ENCODE measurements around the gene CLIC1. TPM values are rescaled to one million over a fixed set of nuclear protein-coding genes. Genes with fewer than 3 reads are reported as not detected.

CLIC1 gene
- total RNA-seq, 2 experiments from 2014 or later, result 314 to 413 TPM

GRCh38 chr6:31721351-31722020, 14.8 kb downstream of the CLIC1 start, which contains the start of gene LY6G6C:
Gene LY6G6C (minus strand): TSS chr6:31721746. CDS start chr6:31721679, 67 bp downstream.
- BruUV-seq (replicated peaks), result no TSS peak
- Histone ChIP-seq H3K9me2 (ENCODE audit: insufficient read depth, low read length) (no peaks in the 10 kb centered on the region), H3K4me3 (ENCODE audit: low read depth, low read length, poor library complexity, severe bottlenecking) (no peak within 1 kb of the TSS), H2AFZ (ENCODE audit: low read length) (no peak within 1 kb of the TSS), H3K36me3 (ENCODE audit: insufficient read depth, low read length) (peaks cover 7% of the 10 kb centered on the region; the same call in 1 of the 2 replicates), H3K27ac (ENCODE audit: low read depth, low read length, poor library complexity, severe bottlenecking) (no peak within 1 kb of the TSS), H4K20me1 (ENCODE audit: insufficient read depth, low read length) (no peaks in the 10 kb centered on the region), H3K4me1 (ENCODE audit: insufficient read depth, low read length, poor library complexity, severe bottlenecking) (peaks cover under 1% of the 10 kb centered on the region), H3K9me3 (ENCODE audit: low read length) (no peaks in the 10 kb centered on the region), H3K79me2 (ENCODE audit: insufficient read depth, low read depth, low read length) (no peaks in the 10 kb centered on the region), H3K4me2 (ENCODE audit: low read length) (no peak within 1 kb of the TSS)
- TF ChIP-seq CTCF (conservative IDR thresholded peaks at IDR 0.05; ENCODE audit: low read length) (no peak), EZH2phosphoT487 (IDR thresholded peaks at IDR 0.05; ENCODE audit: borderline replicate concordance, low read depth, low read length) (no peak)
- intact Hi-C loops (cut with micrococcal nuclease; ENCODE audit: unreplicated experiment), result no loop called here
- CTCF ChIA-PET (ENCODE audit: unreplicated experiment), result no interaction called here
- POLR2A ChIA-PET, result no interaction called here
- no peak for DNase-seq (ENCODE audit: low spot score)

- Histone ChIP-seq H2AFZ (ENCODE audit: low read length) (no peak overlapping the region), H3K79me2 (ENCODE audit: insufficient read depth, low read depth, low read length) (no peaks in the 10 kb centered on the region), H4K20me1 (ENCODE audit: insufficient read depth, low read length) (no peaks in the 10 kb centered on the region), H3K36me3 (ENCODE audit: insufficient read depth, low read length) (no peaks in the 10 kb centered on the region), H3K9me3 (ENCODE audit: low read length) (no peaks in the 10 kb centered on the region), H3K4me2 (ENCODE audit: low read length) (no peak overlapping the region), H3K9me2 (ENCODE audit: insufficient read depth, low read length) (no peaks in the 10 kb centered on the region), H3K27ac (ENCODE audit: low read depth, low read length, poor library complexity, severe bottlenecking) (no peak overlapping the region), H3K4me3 (ENCODE audit: low read depth, low read length, poor library complexity, severe bottlenecking) (no peak overlapping the region), H3K4me1 (ENCODE audit: insufficient read depth, low read length, poor library complexity, severe bottlenecking) (no peaks in the 10 kb centered on the region)
- POLR2A ChIA-PET, result interaction anchor here (0.6 kb wide), 1 partner anchor 35 kb away, joined by 3 read pairs; no protein-coding TSS in a partner anchor
- no TSS peak for BruUV-seq (replicated peaks)
- no peak for DNase-seq (ENCODE audit: low spot score)
- CTCF ChIA-PET (ENCODE audit: unreplicated experiment), result no interaction called here
- TF ChIP-seq CTCF (conservative IDR thresholded peaks at IDR 0.05; ENCODE audit: low read length) (no peak), EZH2phosphoT487 (IDR thresholded peaks at IDR 0.05; ENCODE audit: borderline replicate concordance, low read depth, low read length) (no peak)
- intact Hi-C loops (cut with micrococcal nuclease; ENCODE audit: unreplicated experiment), result no loop called here
Measured at GRCh38 chr6:31720196-31720770, 16.0 kb downstream of the CLIC1 start.

GRCh38 chr6:31719001-31719400, 17.3 kb downstream of the CLIC1 start:
- Histone ChIP-seq H3K4me2 (ENCODE audit: low read length) (no peak overlapping the region), H3K4me1 (ENCODE audit: insufficient read depth, low read length, poor library complexity, severe bottlenecking) (no peaks in the 10 kb centered on the region), H3K36me3 (ENCODE audit: insufficient read depth, low read length) (no peaks in the 10 kb centered on the region), H2AFZ (ENCODE audit: low read length) (no peak overlapping the region), H3K79me2 (ENCODE audit: insufficient read depth, low read depth, low read length) (no peaks in the 10 kb centered on the region), H3K4me3 (ENCODE audit: low read depth, low read length, poor library complexity, severe bottlenecking) (no peak overlapping the region), H4K20me1 (ENCODE audit: insufficient read depth, low read length) (no peaks in the 10 kb centered on the region), H3K27ac (ENCODE audit: low read depth, low read length, poor library complexity, severe bottlenecking) (no peak overlapping the region), H3K9me2 (ENCODE audit: insufficient read depth, low read length) (no peaks in the 10 kb centered on the region), H3K9me3 (ENCODE audit: low read length) (no peaks in the 10 kb centered on the region)
- no peak for TF ChIP-seq CTCF (conservative IDR thresholded peaks at IDR 0.05; ENCODE audit: low read length)
- TF ChIP-seq EZH2phosphoT487 (IDR thresholded peaks at IDR 0.05; ENCODE audit: borderline replicate concordance, low read depth, low read length), result no peak
- ChIA-PET CTCF (ENCODE audit: unreplicated experiment) (no interaction called here), POLR2A (no interaction called here)
- DNase-seq (ENCODE audit: low spot score), result no peak
- intact Hi-C loops (cut with micrococcal nuclease; ENCODE audit: unreplicated experiment), result no loop called here
- BruUV-seq (replicated peaks), result no TSS peak

All from OCI-LY7 (cell line).